Measurements from ENCODE around the gene B4GALT5. TPM values are rescaled to one million over a fixed set of nuclear protein-coding genes. Genes with fewer than 3 reads are reported as not detected.

B4GALT5 gene
- total RNA-seq, 2 donors from 2014 or later, result 34.5 to 56.2 TPM

DNA sequence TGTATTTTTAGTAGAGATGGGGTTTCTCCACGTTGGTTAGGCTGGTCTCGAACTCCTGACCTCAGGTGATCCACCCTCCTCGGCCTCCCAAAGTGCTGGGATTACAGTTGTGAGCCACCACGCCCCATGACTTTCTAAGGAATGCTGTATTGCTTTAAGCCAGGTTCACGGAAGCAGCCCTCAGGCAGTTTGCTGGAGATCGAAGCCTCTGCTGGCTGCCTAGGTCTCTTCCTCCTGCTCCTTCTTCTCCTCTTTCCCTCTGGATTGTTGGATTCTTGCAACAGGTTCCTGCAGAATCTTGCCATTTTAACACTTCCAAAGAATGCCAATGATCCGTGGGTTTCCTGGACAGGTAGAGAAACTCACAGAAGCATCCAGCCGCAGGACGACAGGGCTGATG, 29.3 kb upstream of the B4GALT5 start:
- H3K9me3 ChIP-seq, result no peaks in the 10 kb centered on the region
- no peak for DNase-seq
- TF ChIP-seq CTCF (IDR thresholded peaks at IDR 0.05), result no peak
- H3K27ac ChIP-seq, result no peak overlapping the region
- no peak overlapping the region for H3K4me3 ChIP-seq
- no peaks in the 10 kb centered on the region for H3K36me3 ChIP-seq
- H3K4me1 ChIP-seq, result peaks cover 2% of the 10 kb centered on the region
- H3K27me3 ChIP-seq, result no peaks in the 10 kb centered on the region
- intact Hi-C loops (cut with DNase I), result no loop called here
- H3K9ac ChIP-seq (ENCODE audit: low read depth in 2 of 2, low read length in 2 of 2), result peak overlapping the region in 1 of 2 donors; percentile 46

- Histone ChIP-seq H3K4me1 (no peaks in the 10 kb centered on the region), H3K9ac (ENCODE audit: low read depth in 2 of 2, low read length in 2 of 2) (no peak overlapping the region), H3K27ac (no peak overlapping the region), H3K9me3 (no peaks in the 10 kb centered on the region), H3K4me3 (no peak overlapping the region), H3K36me3 (no peaks in the 10 kb centered on the region), H3K27me3 (no peaks in the 10 kb centered on the region)
- intact Hi-C loops (cut with DNase I), result no loop called here
- no peak for DNase-seq
- TF ChIP-seq CTCF (IDR thresholded peaks at IDR 0.05), result no peak
Measured at GRCh38 chr20:49741977-49742376, 28.3 kb upstream of the B4GALT5 start.

DNA sequence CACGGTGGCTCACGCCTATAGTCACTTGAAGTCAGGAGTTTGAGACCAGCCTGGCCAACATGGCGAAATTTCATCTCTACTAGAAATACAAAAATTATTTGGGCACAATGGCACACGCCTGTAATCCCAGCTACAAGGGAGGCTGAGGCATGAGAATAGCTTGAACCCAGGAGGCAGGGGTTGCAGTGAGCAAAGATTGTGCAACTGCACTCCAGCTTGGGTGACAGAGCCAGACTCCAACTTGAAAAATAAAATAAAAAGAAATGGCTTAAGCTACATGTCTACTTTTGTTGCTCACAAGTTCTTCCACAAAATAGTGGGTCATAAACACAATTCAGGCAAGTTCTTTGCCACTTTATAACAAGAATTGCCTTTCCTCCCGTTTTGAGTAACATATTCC, 27.1 kb upstream of the B4GALT5 start:
- no peaks in the 10 kb centered on the region for H3K36me3 ChIP-seq
- no peaks in the 10 kb centered on the region for H3K27me3 ChIP-seq
- H3K27ac ChIP-seq, result no peak overlapping the region
- H3K9me3 ChIP-seq, result no peaks in the 10 kb centered on the region
- no peak for TF ChIP-seq CTCF (IDR thresholded peaks at IDR 0.05)
- no peak overlapping the region for H3K4me3 ChIP-seq
- H3K4me1 ChIP-seq, result no peaks in the 10 kb centered on the region
- H3K9ac ChIP-seq (ENCODE audit: low read depth in 2 of 2, low read length in 2 of 2), result no peak overlapping the region
- DNase-seq, result no peak
- intact Hi-C loops (cut with DNase I), result no loop called here

DNA sequence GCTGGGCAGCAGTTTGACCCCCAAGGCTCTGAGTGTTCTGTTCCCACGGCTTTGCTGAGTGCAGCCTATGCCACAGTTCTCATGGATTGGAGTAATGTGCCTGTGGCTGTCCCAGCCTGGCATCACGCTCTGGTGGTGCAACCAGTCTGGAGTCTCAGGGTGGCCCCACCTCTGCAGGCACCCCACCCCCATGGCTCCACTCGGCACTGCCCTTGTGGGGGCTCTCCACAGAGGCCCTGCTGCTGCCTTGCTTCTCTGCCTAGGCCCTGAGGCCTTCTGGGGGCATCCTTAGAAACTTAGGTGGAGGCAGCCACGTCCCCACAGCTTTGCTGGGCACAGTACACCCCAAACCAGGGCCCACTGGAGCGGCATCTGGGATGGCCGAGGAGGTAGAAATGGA, 25.4 kb upstream of the B4GALT5 start:
- intact Hi-C loops (cut with DNase I), result no loop called here
- H3K9ac ChIP-seq (ENCODE audit: low read depth in 2 of 2, low read length in 2 of 2), result no peak overlapping the region
- no peak for DNase-seq
- no peaks in the 10 kb centered on the region for H3K27me3 ChIP-seq
- H3K4me1 ChIP-seq, result no peaks in the 10 kb centered on the region
- no peak for TF ChIP-seq CTCF (IDR thresholded peaks at IDR 0.05)
- H3K36me3 ChIP-seq, result no peaks in the 10 kb centered on the region
- H3K9me3 ChIP-seq, result no peaks in the 10 kb centered on the region
- no peak overlapping the region for H3K27ac ChIP-seq
- no peak overlapping the region for H3K4me3 ChIP-seq

- Histone ChIP-seq H3K4me1 (no peaks in the 10 kb centered on the region), H3K27ac (no peak overlapping the region), H3K4me3 (no peak overlapping the region), H3K36me3 (no peaks in the 10 kb centered on the region), H3K27me3 (no peaks in the 10 kb centered on the region), H3K9ac (ENCODE audit: low read depth in 2 of 2, low read length in 2 of 2) (no peak overlapping the region), H3K9me3 (no peaks in the 10 kb centered on the region)
- intact Hi-C loops (cut with DNase I), result no loop called here
- no peak for TF ChIP-seq CTCF (IDR thresholded peaks at IDR 0.05)
- DNase-seq, result no peak
Measured at GRCh38 chr20:49737260-49737659, 23.6 kb upstream of the B4GALT5 start.

DNA sequence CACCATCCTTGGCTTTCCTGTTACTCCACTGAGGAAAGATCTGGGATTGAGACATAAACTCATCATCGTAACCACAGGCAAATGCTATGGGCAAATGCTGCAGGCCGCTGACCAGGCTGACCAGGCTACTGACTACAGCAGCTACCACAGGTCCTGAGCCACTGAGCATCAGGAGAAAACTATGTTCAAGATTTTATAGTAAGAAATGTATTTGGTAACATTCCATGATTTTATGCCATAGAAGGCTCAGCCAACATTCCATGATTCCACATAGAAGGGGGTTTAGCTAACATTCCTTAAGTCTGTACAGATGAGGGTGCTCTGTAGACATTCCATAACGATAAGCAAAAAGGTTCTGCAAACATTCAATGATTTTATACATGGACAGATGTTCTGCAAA, 16.1 kb upstream of the B4GALT5 start:
- Histone ChIP-seq H3K4me3 (no peak overlapping the region), H3K4me1 (no peaks in the 10 kb centered on the region), H3K36me3 (no peaks in the 10 kb centered on the region), H3K9me3 (no peaks in the 10 kb centered on the region), H3K27me3 (no peaks in the 10 kb centered on the region), H3K9ac (ENCODE audit: low read depth in 2 of 2, low read length in 2 of 2) (no peak overlapping the region), H3K27ac (no peak overlapping the region)
- no peak for TF ChIP-seq CTCF (IDR thresholded peaks at IDR 0.05)
- intact Hi-C loops (cut with DNase I), result no loop called here
- no peak for DNase-seq
